HUES64 (cell line): ENCODE data around the gene STMN3.
"Not testable (repeated sequence)": the region's sequence is repeated elsewhere in the genome, so short reads cannot be mapped to it uniquely, and the experiment has no call there.

Source experiments
- H3K27ac ChIP-seq: 2 replicates; pipeline ENCODE4 v1.7.0; 2013; ENCODE audit warnings: low read depth, low read length, inconsistent platforms
- H3K27me3 ChIP-seq: 2 replicates; pipeline ENCODE4 v1.6.1; 2013; ENCODE audit warnings: mild to moderate bottlenecking, low read length; ENCODE audit not compliant: insufficient read depth
- H3K36me3 ChIP-seq: 2 replicates; pipeline ENCODE4 v1.6.1; 2013; ENCODE audit warnings: mild to moderate bottlenecking, low read length; ENCODE audit not compliant: insufficient read depth
- H3K4me1 ChIP-seq: 2 replicates; pipeline ENCODE4 v1.6.1; 2013; ENCODE audit warnings: mild to moderate bottlenecking, low read length, moderate library complexity; ENCODE audit not compliant: insufficient read depth
- H3K4me3 ChIP-seq: 2 replicates; pipeline ENCODE4 v1.5.1; 2013; ENCODE audit warnings: mild to moderate bottlenecking, low read length, moderate library complexity
- H3K9ac ChIP-seq: 2 replicates; pipeline ENCODE4 v1.6.1; 2013; ENCODE audit warnings: mild to moderate bottlenecking, low read depth, low read length
- H3K9me3 ChIP-seq: 2 replicates; pipeline ENCODE4 v1.6.1; 2013; ENCODE audit warnings: low read depth, low read length; ENCODE audit not compliant: insufficient read depth
- WGBS: fragments of 150-250, 120-280 bp; methylation state at CpG from one replicate; pipeline ENCODE4 v1.1.7; 2013; ENCODE audit warnings: missing lambda C conversion rate; 5-methylcytosine and 5-hydroxymethylcytosine counted together

Gene STMN3

GRCh38 chr20:63640086-63640485 lies 13.1 kb downstream of the STMN3 start:
- Histone ChIP-seq H3K27ac (no peak overlapping the region), H3K4me1 (no peaks in the 10 kb centered on the region), H3K9ac (no peak overlapping the region), H3K9me3 (no peaks in the 10 kb centered on the region), H3K27me3 (no peaks in the 10 kb centered on the region), H3K4me3 (no peak overlapping the region), H3K36me3 (no peaks in the 10 kb centered on the region)
- 88% methylated on average over 8 of the region's 8 CpGs for whole genome bisulfite sequencing

- Histone ChIP-seq H3K9ac (no peak overlapping the region), H3K27me3 (no peaks in the 10 kb centered on the region), H3K9me3 (no peaks in the 10 kb centered on the region), H3K4me3 (no peak overlapping the region), H3K27ac (no peak overlapping the region), H3K36me3 (no peaks in the 10 kb centered on the region), H3K4me1 (no peaks in the 10 kb centered on the region)
- 72% methylated on average over 13 of the region's 15 CpGs for WGBS
Measured at GRCh38 chr20:63639093-63639975, 13.9 kb downstream of the STMN3 start.

- H3K4me1 ChIP-seq: no peaks in the 10 kb centered on the region
- H3K36me3 ChIP-seq: no peaks in the 10 kb centered on the region
- H3K9me3 ChIP-seq: no peaks in the 10 kb centered on the region
- no peak overlapping the region for H3K27ac ChIP-seq
- 83% methylated on average over 17 of the region's 19 CpGs for WGBS
- no peak overlapping the region for H3K4me3 ChIP-seq
- no peaks in the 10 kb centered on the region for H3K27me3 ChIP-seq
- no peak overlapping the region for H3K9ac ChIP-seq
Measured at GRCh38 chr20:63636752-63637628, 16.2 kb downstream of the STMN3 start.

GRCh38 chr20:63635431-63636141 lies 17.6 kb downstream of the STMN3 start:
- H3K9me3 ChIP-seq: no peaks in the 10 kb centered on the region
- no peaks in the 10 kb centered on the region for H3K4me1 ChIP-seq
- no peaks in the 10 kb centered on the region for H3K36me3 ChIP-seq
- no peak overlapping the region for H3K4me3 ChIP-seq
- WGBS: 92% methylated on average over 15 of the region's 15 CpGs
- no peak overlapping the region for H3K27ac ChIP-seq
- no peaks in the 10 kb centered on the region for H3K27me3 ChIP-seq
- no peak overlapping the region for H3K9ac ChIP-seq

GRCh38 chr20:63633732-63634131 lies 19.5 kb downstream of the STMN3 start:
- H3K9me3 ChIP-seq: no peaks in the 10 kb centered on the region
- H3K27ac ChIP-seq: no peak overlapping the region
- no peak overlapping the region for H3K9ac ChIP-seq
- no peaks in the 10 kb centered on the region for H3K36me3 ChIP-seq
- H3K4me1 ChIP-seq: no peaks in the 10 kb centered on the region
- no peaks in the 10 kb centered on the region for H3K27me3 ChIP-seq
- WGBS: 95% methylated on average over 9 of the region's 9 CpGs
- no peak overlapping the region for H3K4me3 ChIP-seq

- H3K27ac ChIP-seq, H3K27me3 ChIP-seq, H3K36me3 ChIP-seq, H3K4me1 ChIP-seq, H3K9ac ChIP-seq, H3K9me3 ChIP-seq, H3K4me3 ChIP-seq: not testable (repeated sequence)
- WGBS: 73% methylated on average over 10 of the region's 10 CpGs
Measured at GRCh38 chr20:63631426-63631825, 21.8 kb downstream of the STMN3 start.

GRCh38 chr20:63630956-63631355 lies 22.3 kb downstream of the STMN3 start:
- not testable (repeated sequence) for H3K9me3 ChIP-seq, H3K4me3 ChIP-seq, H3K27me3 ChIP-seq, H3K27ac ChIP-seq, H3K36me3 ChIP-seq, H3K9ac ChIP-seq, H3K4me1 ChIP-seq
- whole genome bisulfite sequencing: 93% methylated on average over 6 of the region's 6 CpGs

- WGBS: 82% methylated on average over 22 of the region's 22 CpGs
- Histone ChIP-seq H3K4me1 (no peaks in the 10 kb centered on the region), H3K27ac (no peak overlapping the region), H3K36me3 (no peaks in the 10 kb centered on the region), H3K4me3 (peak overlapping the region; percentile 91), H3K27me3 (no peaks in the 10 kb centered on the region), H3K9ac (no peak overlapping the region), H3K9me3 (no peaks in the 10 kb centered on the region)
Measured at GRCh38 chr20:63628246-63628975, 24.8 kb downstream of the STMN3 start.

GRCh38 chr20:63627751-63628245 lies 25.4 kb downstream of the STMN3 start:
- Histone ChIP-seq H3K9ac (no peak overlapping the region), H3K4me1 (no peaks in the 10 kb centered on the region), H3K4me3 (peak overlapping the region; percentile 91), H3K27ac (no peak overlapping the region), H3K9me3 (no peaks in the 10 kb centered on the region), H3K36me3 (no peaks in the 10 kb centered on the region), H3K27me3 (no peaks in the 10 kb centered on the region)
- WGBS: 72% methylated on average over 28 of the region's 28 CpGs

GRCh38 chr20:63627129-63627750 lies 26.0 kb downstream of the STMN3 start:
- H3K9ac ChIP-seq: peak overlapping the region; percentile 85
- no peaks in the 10 kb centered on the region for H3K4me1 ChIP-seq
- H3K36me3 ChIP-seq: no peaks in the 10 kb centered on the region
- 4% methylated on average over 68 of the region's 68 CpGs for WGBS
- H3K4me3 ChIP-seq: peak overlapping the region; percentile 91
- H3K9me3 ChIP-seq: no peaks in the 10 kb centered on the region
- H3K27ac ChIP-seq: peak overlapping the region; percentile 53; the same call in 1 of the 2 replicates
- H3K27me3 ChIP-seq: no peaks in the 10 kb centered on the region
